ENCODE measurements around the gene SMYD2.

SMYD2 gene

GRCh38 chr1:214281021-214281719, at the start of gene SMYD2:
Gene SMYD2, plus strand, starts transcription at chr1:214281159. Its CDS starts 96 bp downstream, at chr1:214281255.
- peak; percentile 31 to 33 for DNase-seq (ENCODE audit: low read depth in 2 of 2, low spot score in 1 of 2)

- DNase-seq (ENCODE audit: low read depth in 2 of 2, low spot score in 1 of 2) = no peak
Measured at GRCh38 chr1:214233856-214234634, 46.9 kb upstream of the SMYD2 start.

GRCh38 chr1:214234635-214235025, 46.3 kb upstream of the SMYD2 start:
- DNase-seq (ENCODE audit: low read depth in 2 of 2, low spot score in 1 of 2) = no peak

- no peak for DNase-seq (ENCODE audit: low read depth in 2 of 2, low spot score in 1 of 2)
Measured at GRCh38 chr1:214236477-214236876, 44.5 kb upstream of the SMYD2 start.

GRCh38 chr1:214241060-214241459, 39.9 kb upstream of the SMYD2 start:
- DNase-seq (ENCODE audit: low read depth in 2 of 2, low spot score in 1 of 2) = no peak

- no peak for DNase-seq (ENCODE audit: low read depth in 2 of 2, low spot score in 1 of 2)
Measured at GRCh38 chr1:214244252-214244651, 36.7 kb upstream of the SMYD2 start.

GRCh38 chr1:214244841-214245240, 36.1 kb upstream of the SMYD2 start:
- no peak for DNase-seq (ENCODE audit: low read depth in 2 of 2, low spot score in 1 of 2)

GRCh38 chr1:214247501-214248041, 33.4 kb upstream of the SMYD2 start:
- no peak for DNase-seq (ENCODE audit: low read depth in 2 of 2, low spot score in 1 of 2)

- no peak for DNase-seq (ENCODE audit: low read depth in 2 of 2, low spot score in 1 of 2)
Measured at GRCh38 chr1:214248311-214249085, 32.5 kb upstream of the SMYD2 start.

GRCh38 chr1:214249651-214250050, 31.3 kb upstream of the SMYD2 start:
- no peak for DNase-seq (ENCODE audit: low read depth in 2 of 2, low spot score in 1 of 2)

GRCh38 chr1:214251354-214251753, 29.6 kb upstream of the SMYD2 start:
- no peak for DNase-seq (ENCODE audit: low read depth in 2 of 2, low spot score in 1 of 2)

- DNase-seq (ENCODE audit: low read depth in 2 of 2, low spot score in 1 of 2) = no peak
Measured at GRCh38 chr1:214255509-214255908, 25.4 kb upstream of the SMYD2 start.

- no peak for DNase-seq (ENCODE audit: low read depth in 2 of 2, low spot score in 1 of 2)
Measured at GRCh38 chr1:214259353-214259977, 21.5 kb upstream of the SMYD2 start.

- DNase-seq (ENCODE audit: low read depth in 2 of 2, low spot score in 1 of 2) = no peak
Measured at GRCh38 chr1:214260561-214261205, 20.3 kb upstream of the SMYD2 start.

- DNase-seq (ENCODE audit: low read depth in 2 of 2, low spot score in 1 of 2) = peak; percentile 46 to 70
Measured at GRCh38 chr1:214261206-214262123, 19.5 kb upstream of the SMYD2 start.

GRCh38 chr1:214264196-214264595, 16.8 kb upstream of the SMYD2 start:
- DNase-seq (ENCODE audit: low read depth in 2 of 2, low spot score in 1 of 2) = no peak

GRCh38 chr1:214264976-214265375, 16.0 kb upstream of the SMYD2 start:
- DNase-seq (ENCODE audit: low read depth in 2 of 2, low spot score in 1 of 2) = no peak

- no peak for DNase-seq (ENCODE audit: low read depth in 2 of 2, low spot score in 1 of 2)
Measured at GRCh38 chr1:214270097-214270650, 10.8 kb upstream of the SMYD2 start.

GRCh38 chr1:214271174-214271858, 9.6 kb upstream of the SMYD2 start:
- DNase-seq (ENCODE audit: low read depth in 2 of 2, low spot score in 1 of 2) = no peak
